Activated CD4-positive, alpha-beta T cell treated with anti-CD3 and anti-CD28 coated beads, Interleukin-2, amount 10 ng/mL, durations not matched to agents 24 days and 14 days (primary cell): ENCODE measurements around the gene HOXB6. TPM values are rescaled to one million over a fixed set of nuclear protein-coding genes. Genes with fewer than 3 reads are reported as not detected.
A peak's percentile ranks its signal among the peaks of the same experiment; 100 is the strongest.

Experiments used
- DNase-seq: peaks from one replicate; pipeline ENCODE4 v3.0.0; 2022
- H3K27ac Mint-ChIP-seq: one replicate; pipeline ENCODE4 v1.8.0; 2022; ENCODE audit warnings: mild to moderate bottlenecking, mixed read lengths
- H3K27me3 Mint-ChIP-seq: one replicate; pipeline ENCODE4 v1.8.0; 2022; ENCODE audit warnings: mixed read lengths
- H3K36me3 Mint-ChIP-seq: one replicate; pipeline ENCODE4 v1.8.0; 2022; ENCODE audit warnings: low read depth, mild to moderate bottlenecking, mixed read lengths
- H3K4me1 Mint-ChIP-seq: one replicate; pipeline ENCODE4 v1.8.0; 2021; ENCODE audit warnings: mixed read lengths
- H3K4me3 Mint-ChIP-seq: one replicate; pipeline ENCODE4 v1.8.0; 2022; ENCODE audit warnings: mild to moderate bottlenecking, moderate library complexity, mixed read lengths
- H3K9me3 Mint-ChIP-seq: one replicate; pipeline ENCODE4 v1.8.0; 2021; ENCODE audit warnings: mixed read lengths
- intact Hi-C: fragments of 100-400 bp; cut with micrococcal nuclease; formaldehyde crosslinking; loops from one replicate; pipeline ENCODE4 v1.15.1; 2023
- total RNA-seq: library from RNA; stranded (reverse); gene quantifications from 2 replicates; pipeline ENCODE4 v1.2.3, GENCODE V29; 2022

The HOXB6 gene
- total RNA-seq, 1 donor from 2014 or later = 0.33 TPM

DNA sequence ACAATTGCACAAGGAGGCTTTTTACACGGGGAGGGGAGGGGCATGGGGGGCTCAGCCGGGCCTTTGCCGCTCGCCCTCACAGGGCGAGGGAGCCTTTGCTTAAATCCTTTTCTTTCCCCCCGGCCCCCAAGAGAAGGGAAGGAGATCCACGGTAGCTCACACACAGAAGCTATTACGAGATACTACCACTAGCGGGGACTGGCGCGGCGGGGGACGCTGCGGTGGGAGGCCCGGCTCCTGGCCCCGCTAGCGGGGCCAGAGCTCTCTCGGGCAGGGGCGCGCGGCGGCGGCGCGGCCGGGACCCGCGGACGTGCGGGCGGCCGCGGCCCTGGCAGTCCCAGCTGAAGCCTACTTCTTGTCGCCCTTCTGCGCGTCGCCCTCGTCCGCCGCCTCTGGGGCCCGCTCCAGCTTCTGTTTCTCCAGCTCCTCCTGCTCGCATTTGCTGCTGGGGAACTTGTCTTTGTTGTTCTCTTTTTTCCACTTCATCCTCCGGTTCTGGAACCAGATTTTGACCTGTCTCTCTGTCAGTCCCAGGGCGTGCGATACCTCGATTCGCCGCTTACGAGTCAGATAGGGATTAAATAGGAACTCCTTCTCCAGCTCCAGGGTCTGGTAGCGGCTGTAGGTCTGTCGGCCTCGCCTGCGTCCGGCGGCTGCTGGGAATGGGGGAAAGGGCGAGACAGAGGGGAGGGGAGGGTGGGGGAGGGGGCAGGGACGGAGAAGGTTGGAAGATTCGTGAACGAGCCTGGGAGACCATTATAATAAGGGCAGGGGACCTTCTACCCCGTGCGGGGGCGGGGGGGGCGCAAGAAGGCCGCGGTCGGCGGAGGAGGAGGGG is 8.3 kb upstream of the HOXB6 start:
- peak; percentile 83 for DNase-seq
- peak overlapping the region; percentile 48 for H3K27ac Mint-ChIP-seq
- intact Hi-C loops = loop anchor here (2.0 to 10.0 kb wide), 3 partner anchors 112 to 1352 kb away; partner anchors contain the start of genes DLX4 and IGF2BP1
- H3K4me1 Mint-ChIP-seq = peaks cover 40% of the 10 kb centered on the region
- H3K36me3 Mint-ChIP-seq = peaks cover 7% of the 10 kb centered on the region
- peaks cover 82% of the 10 kb centered on the region for H3K27me3 Mint-ChIP-seq
- H3K4me3 Mint-ChIP-seq = peak overlapping the region; percentile 83
- H3K9me3 Mint-ChIP-seq = no peaks in the 10 kb centered on the region

GRCh38 chr17:48612456-48612853 is 7.7 kb upstream of the HOXB6 start:
- intact Hi-C loops = loop anchor here (2.0 to 10.0 kb wide), 3 partner anchors 112 to 1352 kb away; partner anchors contain the start of genes DLX4 and IGF2BP1
- Mint-ChIP-seq H3K36me3 (peaks cover 7% of the 10 kb centered on the region), H3K4me1 (peaks cover 40% of the 10 kb centered on the region), H3K27ac (peak overlapping the region; percentile 18), H3K27me3 (peaks cover 81% of the 10 kb centered on the region), H3K4me3 (peak overlapping the region; percentile 74), H3K9me3 (no peaks in the 10 kb centered on the region)
- DNase-seq = no peak

DNA sequence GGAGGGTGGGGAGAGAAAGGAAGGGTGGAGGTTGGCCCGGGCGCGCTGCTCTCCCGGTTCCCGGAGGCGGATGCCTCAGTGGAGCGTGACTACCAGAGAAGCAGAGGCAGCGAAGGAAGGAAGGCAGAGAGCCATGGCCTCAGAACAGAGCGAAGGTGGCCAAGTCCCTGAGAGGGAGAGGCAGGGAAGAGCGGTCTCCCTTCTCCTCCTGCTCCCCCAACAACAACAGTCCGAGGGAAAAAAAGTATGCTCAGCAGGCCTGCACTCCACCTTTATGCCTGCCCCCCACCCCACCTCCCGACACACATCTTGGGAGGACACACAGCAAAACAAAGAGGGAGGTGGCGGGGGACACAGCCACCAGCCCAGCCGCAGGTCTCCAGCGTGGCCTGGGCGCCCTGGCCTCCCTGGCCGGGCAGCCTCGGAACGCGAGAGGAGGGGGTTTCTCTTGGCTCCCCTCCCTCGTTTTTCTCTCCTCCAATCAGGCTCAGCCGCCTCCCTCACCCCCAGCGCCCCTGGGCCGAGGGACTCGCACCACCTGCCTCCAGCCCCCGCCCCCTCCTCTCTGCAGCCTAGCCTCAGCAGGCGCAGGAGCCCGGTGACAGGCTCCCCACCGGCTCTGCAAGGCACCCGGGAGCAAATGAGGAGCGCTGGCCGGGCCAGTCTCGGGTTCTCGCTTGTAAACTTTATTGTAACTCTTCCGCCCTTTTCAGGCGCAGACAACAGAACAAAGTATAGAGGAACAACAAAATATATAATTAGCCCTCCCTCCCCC is 7.1 kb upstream of the HOXB6 start:
- intact Hi-C loops = loop anchor here (2.0 to 10.0 kb wide), 4 partner anchors 15 to 1353 kb away; partner anchors contain the start of genes DLX4 and IGF2BP1
- Mint-ChIP-seq H3K27ac (peak overlapping the region; percentile 46), H3K4me3 (peak overlapping the region; percentile 89), H3K9me3 (no peaks in the 10 kb centered on the region), H3K27me3 (peaks cover 80% of the 10 kb centered on the region), H3K4me1 (peaks cover 34% of the 10 kb centered on the region), H3K36me3 (peaks cover 7% of the 10 kb centered on the region)
- peak; percentile 72 for DNase-seq

GRCh38 chr17:48611213-48611612 is 6.4 kb upstream of the HOXB6 start:
- Mint-ChIP-seq H3K36me3 (peaks cover 7% of the 10 kb centered on the region), H3K27me3 (peaks cover 80% of the 10 kb centered on the region), H3K9me3 (no peaks in the 10 kb centered on the region), H3K4me3 (peak overlapping the region; percentile 89), H3K27ac (peak overlapping the region; percentile 56), H3K4me1 (peaks cover 32% of the 10 kb centered on the region)
- no peak for DNase-seq
- intact Hi-C loops = loop anchor here (2.0 to 10.0 kb wide), 3 partner anchors 14 to 1354 kb away; partner anchors contain the start of genes DLX4 and IGF2BP1

- intact Hi-C loops = loop anchor here (2.0 to 10.0 kb wide), 3 partner anchors 14 to 1354 kb away; partner anchors contain the start of genes DLX4 and IGF2BP1
- peak within 1 kb of the TSS; percentile 56 for H3K27ac Mint-ChIP-seq
- no peaks in the 10 kb centered on the region for H3K9me3 Mint-ChIP-seq
- peaks cover 32% of the 10 kb centered on the region for H3K4me1 Mint-ChIP-seq
- DNase-seq = peak; percentile 90
- H3K36me3 Mint-ChIP-seq = peaks cover 7% of the 10 kb centered on the region
- H3K27me3 Mint-ChIP-seq = peaks cover 76% of the 10 kb centered on the region
- H3K4me3 Mint-ChIP-seq = peak within 1 kb of the TSS; percentile 89
Measured at GRCh38 chr17:48610282-48611211, 5.8 kb upstream of the HOXB6 start, which contains the start of gene HOXB7. TSS of gene HOXB7 (minus strand) at chr17:48611017. CDS start at chr17:48610918, 99 bp downstream.

GRCh38 chr17:48609759-48610281 is 5.0 kb upstream of the HOXB6 start:
- intact Hi-C loops = loop anchor here (2.0 to 10.0 kb wide), 3 partner anchors 13 to 1355 kb away; partner anchors contain the start of genes DLX4 and IGF2BP1
- DNase-seq = no peak
- Mint-ChIP-seq H3K27me3 (peaks cover 75% of the 10 kb centered on the region), H3K4me3 (peak overlapping the region; percentile 89), H3K27ac (no peak overlapping the region), H3K9me3 (no peaks in the 10 kb centered on the region), H3K4me1 (peaks cover 30% of the 10 kb centered on the region), H3K36me3 (peaks cover 6% of the 10 kb centered on the region)

DNA sequence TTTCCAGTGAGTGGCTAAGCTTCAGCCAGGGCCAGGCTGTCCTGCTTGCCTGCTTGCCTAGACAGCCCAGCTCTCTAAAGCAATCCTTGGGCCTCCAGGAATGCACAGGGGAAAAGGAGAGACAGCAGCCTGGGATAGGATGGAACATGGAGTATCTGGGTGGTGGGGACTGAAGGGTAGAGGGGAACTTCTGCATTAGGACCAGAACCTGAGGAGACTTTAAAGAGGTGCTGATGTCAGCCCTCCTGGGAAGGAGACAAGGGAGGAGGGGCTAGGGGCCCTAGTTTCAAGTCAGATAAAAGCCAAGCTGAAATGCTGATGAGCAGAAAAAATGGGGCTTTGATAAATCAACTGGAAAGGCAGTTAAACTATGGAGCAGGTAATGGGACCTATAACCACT is 4.2 kb upstream of the HOXB6 start:
- H3K36me3 Mint-ChIP-seq = peaks cover 6% of the 10 kb centered on the region
- H3K27ac Mint-ChIP-seq = no peak overlapping the region
- no peak for DNase-seq
- intact Hi-C loops = no loop called here
- H3K27me3 Mint-ChIP-seq = peaks cover 76% of the 10 kb centered on the region
- peak overlapping the region; percentile 89 for H3K4me3 Mint-ChIP-seq
- peaks cover 28% of the 10 kb centered on the region for H3K4me1 Mint-ChIP-seq
- H3K9me3 Mint-ChIP-seq = no peaks in the 10 kb centered on the region

GRCh38 chr17:48608494-48608834 is 3.7 kb upstream of the HOXB6 start:
- Mint-ChIP-seq H3K4me1 (peaks cover 25% of the 10 kb centered on the region), H3K4me3 (no peak overlapping the region), H3K27me3 (peaks cover 75% of the 10 kb centered on the region), H3K27ac (no peak overlapping the region), H3K9me3 (no peaks in the 10 kb centered on the region), H3K36me3 (peaks cover 4% of the 10 kb centered on the region)
- no peak for DNase-seq
- intact Hi-C loops = no loop called here

DNA sequence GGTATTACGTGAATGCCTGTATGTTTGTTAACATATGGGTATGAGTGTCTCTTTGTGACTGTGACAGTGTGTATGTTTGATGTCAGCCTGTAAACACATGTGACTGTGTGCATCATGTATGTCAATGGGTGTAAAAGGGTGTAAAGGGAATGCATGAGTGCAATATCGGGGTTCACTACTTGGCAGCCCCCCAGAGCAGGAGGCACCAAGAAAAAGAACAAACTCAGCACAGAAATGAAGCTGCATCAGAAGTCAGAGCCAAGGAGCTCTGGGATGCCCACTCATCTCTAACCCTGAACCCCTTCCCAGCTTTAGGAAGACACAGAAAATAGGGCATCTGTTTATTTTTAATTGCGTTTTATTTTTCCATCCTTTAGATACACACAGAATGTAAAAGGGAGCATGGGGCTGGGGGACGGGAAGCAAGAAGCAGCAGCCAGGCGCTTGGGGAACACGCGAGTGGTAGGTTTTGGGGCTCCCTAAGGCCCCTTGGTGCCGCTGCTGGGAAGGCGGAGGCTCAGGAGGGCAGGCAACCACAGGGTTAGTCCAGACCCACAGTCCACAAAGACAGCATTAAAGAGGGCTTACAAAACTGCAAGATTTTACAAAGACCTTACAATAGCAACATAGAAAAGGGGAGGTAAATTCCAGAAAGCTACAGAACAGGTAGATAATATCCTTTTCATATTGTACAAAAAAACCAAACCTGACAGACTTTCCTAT is 2.3 kb upstream of the HOXB6 start:
- DNase-seq = no peak
- H3K4me1 Mint-ChIP-seq = peaks cover 25% of the 10 kb centered on the region
- no peaks in the 10 kb centered on the region for H3K9me3 Mint-ChIP-seq
- H3K36me3 Mint-ChIP-seq = peaks cover 2% of the 10 kb centered on the region
- H3K27ac Mint-ChIP-seq = no peak overlapping the region
- intact Hi-C loops = no loop called here
- H3K27me3 Mint-ChIP-seq = peaks cover 79% of the 10 kb centered on the region
- H3K4me3 Mint-ChIP-seq = no peak overlapping the region

GRCh38 chr17:48605991-48606891 is 1.5 kb upstream of the HOXB6 start:
- Mint-ChIP-seq H3K36me3 (peaks cover under 1% of the 10 kb centered on the region), H3K4me1 (peaks cover 23% of the 10 kb centered on the region), H3K4me3 (no peak overlapping the region), H3K27ac (no peak overlapping the region), H3K9me3 (no peaks in the 10 kb centered on the region), H3K27me3 (peaks cover 81% of the 10 kb centered on the region)
- intact Hi-C loops = no loop called here
- DNase-seq = no peak

DNA sequence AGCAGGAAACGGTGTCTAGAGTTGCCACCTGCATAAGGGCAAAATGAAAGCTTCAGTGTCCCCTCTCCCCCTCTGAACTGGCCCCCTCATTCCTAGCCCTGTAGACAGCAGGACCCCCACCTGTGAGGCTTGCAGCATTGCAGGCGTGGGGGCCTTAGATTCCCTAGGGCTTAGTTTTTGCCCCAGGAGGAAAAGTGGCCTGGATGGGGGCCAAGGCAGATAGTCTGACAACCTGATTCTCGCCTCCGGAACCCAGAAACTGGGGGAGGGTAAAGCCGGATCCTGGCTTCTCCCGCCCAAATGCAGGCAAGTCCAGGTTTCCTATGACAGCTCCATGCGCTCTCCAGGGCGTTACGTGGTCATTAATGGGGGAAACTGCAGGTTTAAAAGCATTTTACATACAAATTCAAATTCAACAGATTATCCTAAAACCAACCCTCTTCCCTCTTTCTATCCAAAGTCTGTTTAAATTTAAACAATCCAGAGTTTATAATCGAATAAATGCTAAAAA is 678 bp upstream of the HOXB6 start:
- Mint-ChIP-seq H3K9me3 (no peaks in the 10 kb centered on the region), H3K36me3 (no peaks in the 10 kb centered on the region), H3K4me3 (no peak overlapping the region), H3K27me3 (peaks cover 82% of the 10 kb centered on the region), H3K27ac (no peak overlapping the region), H3K4me1 (peaks cover 19% of the 10 kb centered on the region)
- intact Hi-C loops = no loop called here
- no peak for DNase-seq
